ENCODE results near the gene B4GALNT3.

Gene B4GALNT3

DNA sequence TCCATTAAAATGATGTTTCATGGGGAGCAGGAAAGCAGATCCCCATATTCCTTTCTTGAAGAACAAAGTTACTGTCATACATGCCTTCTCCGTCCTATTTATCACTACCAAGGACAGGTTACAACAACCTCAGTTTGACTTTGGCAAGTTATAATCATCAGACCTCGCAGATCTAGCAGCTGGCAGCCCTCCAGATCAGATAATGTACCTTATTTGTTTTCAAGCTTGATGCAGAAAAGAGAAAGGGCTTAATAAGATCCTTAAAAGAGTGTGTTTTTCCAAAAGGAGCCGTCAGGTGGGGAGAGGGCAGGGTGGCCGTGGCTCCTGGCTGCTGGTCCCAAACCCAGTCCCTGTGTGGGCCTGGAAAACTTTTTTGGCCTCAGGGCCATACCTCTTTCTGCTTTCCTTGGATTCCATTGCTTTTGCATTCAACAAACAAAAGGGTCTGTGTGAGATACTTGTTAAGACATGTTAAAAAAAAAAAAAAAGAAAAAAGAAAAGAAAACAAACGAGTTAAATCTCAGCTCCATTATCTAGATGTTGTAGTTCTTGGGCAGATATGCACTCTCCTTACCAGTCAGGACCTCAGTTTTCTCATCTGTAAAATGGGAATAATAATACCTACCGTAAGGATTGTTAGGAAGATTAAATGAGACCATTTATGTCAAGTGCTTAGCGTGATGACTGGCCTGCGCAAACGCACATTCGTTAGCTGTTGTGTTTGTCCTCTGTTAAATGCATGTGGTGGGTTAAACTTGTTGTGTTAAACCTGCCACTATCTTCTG is 64.6 kb downstream of the B4GALNT3 start:
- TF ChIP-seq CTCF (IDR thresholded peaks at IDR 0.05; ENCODE audit: insufficient read depth, low read length) (no peak), SPI1 (IDR thresholded peaks at IDR 0.05; ENCODE audit: borderline replicate concordance, low read depth) (no peak), REST (IDR thresholded peaks at IDR 0.05; ENCODE audit: insufficient replicate concordance, low read depth) (no peak), GABPA (IDR thresholded peaks at IDR 0.05; ENCODE audit: low read depth) (no peak), POLR2AphosphoS5 (IDR thresholded peaks at IDR 0.05; ENCODE audit: low read depth) (no peak)

DNA sequence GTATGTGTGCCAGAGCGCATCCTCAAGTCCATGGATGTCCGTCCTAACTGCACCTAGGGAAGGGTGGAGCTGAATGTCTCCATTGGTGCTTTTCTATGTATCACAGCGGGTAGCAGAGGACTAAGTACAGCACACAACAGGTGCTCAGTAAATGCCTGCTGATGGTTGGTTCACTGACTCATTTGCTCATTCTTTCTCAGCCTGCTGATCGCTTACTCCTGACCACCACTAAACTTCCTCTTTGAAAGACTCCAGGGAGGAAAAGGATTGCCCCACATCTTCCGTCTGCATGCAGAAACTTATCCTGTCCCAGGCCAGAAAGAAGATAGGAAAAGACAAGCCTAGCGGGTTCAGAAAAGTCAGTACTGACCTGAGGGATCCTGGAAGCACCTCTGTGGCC is 66.3 kb downstream of the B4GALNT3 start:
- no peak overlapping the region for H3K4me3 ChIP-seq (replicated peaks; ENCODE audit: insufficient read depth, low read length)
- H3K27me3 ChIP-seq (ENCODE audit: insufficient read depth, poor library complexity, severe bottlenecking): no peaks in the 10 kb centered on the region
- no peak overlapping the region for H3K27ac ChIP-seq (replicated peaks)
- TF ChIP-seq CTCF (IDR thresholded peaks at IDR 0.05; ENCODE audit: insufficient read depth, low read length) (no peak), SPI1 (IDR thresholded peaks at IDR 0.05; ENCODE audit: borderline replicate concordance, low read depth) (no peak), POLR2AphosphoS5 (IDR thresholded peaks at IDR 0.05; ENCODE audit: low read depth) (no peak), REST (IDR thresholded peaks at IDR 0.05; ENCODE audit: insufficient replicate concordance, low read depth) (no peak), GABPA (IDR thresholded peaks at IDR 0.05; ENCODE audit: low read depth) (no peak)
- DNase-seq (ENCODE audit: low read depth in 1 of 2, low spot score in 1 of 2): peak in 1 of 2 experiments; percentile 41

More for the DNA sequence above, 64.6 kb downstream of the B4GALNT3 start:
- DNase-seq (ENCODE audit: low read depth in 1 of 2, low spot score in 1 of 2): no peak
- Histone ChIP-seq H3K27ac (replicated peaks) (no peak overlapping the region), H3K27me3 (ENCODE audit: insufficient read depth, poor library complexity, severe bottlenecking) (no peaks in the 10 kb centered on the region), H3K4me3 (replicated peaks; ENCODE audit: insufficient read depth, low read length) (no peak overlapping the region)

DNA sequence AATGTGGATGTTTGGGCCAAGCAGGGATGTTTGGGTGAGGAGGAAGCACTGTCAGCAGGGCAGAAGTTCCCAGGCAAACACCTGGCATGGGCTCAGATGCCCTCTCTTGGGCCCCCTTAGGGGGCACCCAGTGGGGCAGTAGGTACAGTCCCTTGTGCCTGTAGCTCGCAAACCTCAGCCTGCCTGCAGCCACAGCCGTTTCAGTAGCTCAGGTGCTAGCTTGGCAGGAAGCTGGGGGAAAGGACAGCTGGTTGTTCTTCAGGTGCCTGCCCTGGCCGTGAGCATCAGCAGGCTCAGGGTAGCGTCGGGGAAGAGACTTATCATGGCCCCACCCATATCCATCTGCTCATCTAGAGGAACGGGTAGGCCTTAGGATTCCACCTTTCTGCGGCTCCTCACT is 67.5 kb downstream of the B4GALNT3 start:
- DNase-seq (ENCODE audit: low read depth in 1 of 2, low spot score in 1 of 2): no peak
- TF ChIP-seq GABPA (IDR thresholded peaks at IDR 0.05; ENCODE audit: low read depth) (no peak), CTCF (IDR thresholded peaks at IDR 0.05; ENCODE audit: insufficient read depth, low read length) (no peak)
- H3K27ac ChIP-seq (replicated peaks): no peak overlapping the region

DNA sequence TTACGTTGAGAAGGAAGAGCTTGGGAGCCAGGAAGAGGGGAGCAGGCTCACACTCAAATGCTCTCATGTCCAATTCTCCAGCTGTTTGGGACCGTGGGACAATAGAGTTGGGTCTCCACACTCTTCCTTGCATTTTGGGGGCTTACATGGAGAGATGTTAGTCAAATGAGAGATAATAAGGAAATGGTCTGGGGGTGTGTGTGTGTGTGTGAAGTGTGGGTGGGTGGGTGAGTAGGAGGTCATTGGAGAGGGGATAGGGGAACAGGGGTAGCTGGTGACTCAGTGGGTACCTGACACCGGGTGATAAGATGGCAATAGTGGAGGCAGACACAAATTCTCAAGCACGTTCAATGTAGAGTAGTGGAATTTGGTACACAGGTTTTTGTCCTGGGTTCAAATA is 68.0 kb downstream of the B4GALNT3 start:
- Histone ChIP-seq H3K4me3 (replicated peaks; ENCODE audit: insufficient read depth, low read length) (no peak overlapping the region), H3K27ac (replicated peaks) (no peak overlapping the region), H3K27me3 (ENCODE audit: insufficient read depth, poor library complexity, severe bottlenecking) (no peaks in the 10 kb centered on the region)
- DNase-seq (ENCODE audit: low read depth in 1 of 2, low spot score in 1 of 2): no peak
- TF ChIP-seq GABPA (IDR thresholded peaks at IDR 0.05; ENCODE audit: low read depth) (no peak), CTCF (IDR thresholded peaks at IDR 0.05; ENCODE audit: insufficient read depth, low read length) (no peak), SPI1 (IDR thresholded peaks at IDR 0.05; ENCODE audit: borderline replicate concordance, low read depth) (no peak), POLR2AphosphoS5 (IDR thresholded peaks at IDR 0.05; ENCODE audit: low read depth) (no peak), REST (IDR thresholded peaks at IDR 0.05; ENCODE audit: insufficient replicate concordance, low read depth) (no peak)

More for the DNA sequence above, 67.5 kb downstream of the B4GALNT3 start:
- Histone ChIP-seq H3K4me3 (replicated peaks; ENCODE audit: insufficient read depth, low read length) (no peak overlapping the region), H3K27me3 (ENCODE audit: insufficient read depth, poor library complexity, severe bottlenecking) (no peaks in the 10 kb centered on the region)
